Hepatocyte (in vitro differentiated cells): ENCODE data around the gene LRSAM1. TPM values are rescaled to one million over a fixed set of nuclear protein-coding genes. Genes with fewer than 3 reads are reported as not detected.

ENCODE experiments used
- DNase-seq: peaks from one replicate; pipeline ENCODE4 v3.0.0-alpha.2; 2016; ENCODE audit warnings: low spot score
- H2AFZ ChIP-seq: fragments of 200-600 bp; sonication (generic); 2 replicates; pipeline ENCODE4 v1.6.0; 2016; ENCODE audit warnings: antibody characterized with exemption, mild to moderate bottlenecking
- H3K27ac ChIP-seq: fragments of 200-600 bp; sonication (generic); 2 replicates; pipeline ENCODE4 v1.5.1; 2016; ENCODE audit warnings: mild to moderate bottlenecking
- H3K27me3 ChIP-seq: fragments of 200-600 bp; sonication (generic); 2 replicates; pipeline ENCODE4 v1.6.1; 2016
- H3K36me3 ChIP-seq: fragments of 200-600 bp; sonication (generic); replicated peaks from 2 replicates; pipeline ENCODE4 v1.5.1; 2016; ENCODE audit warnings: low read depth; ENCODE audit not compliant: insufficient read depth
- H3K4me1 ChIP-seq: fragments of 200-600 bp; sonication (generic); 2 replicates; pipeline ENCODE4 v1.5.1; 2016; ENCODE audit warnings: mild to moderate bottlenecking, moderate library complexity; ENCODE audit not compliant: insufficient read depth
- H3K4me2 ChIP-seq: fragments of 200-600 bp; sonication (generic); 2 replicates; pipeline ENCODE4 v1.6.0; 2016
- H3K4me3 ChIP-seq: fragments of 200-600 bp; sonication (generic); 2 replicates; pipeline ENCODE4 v1.5.1; 2016; ENCODE audit warnings: mild to moderate bottlenecking
- H3K79me2 ChIP-seq: fragments of 200-600 bp; sonication (generic); 2 replicates; pipeline ENCODE4 v1.6.0; 2017; ENCODE audit warnings: mild to moderate bottlenecking
- H3K9me2 ChIP-seq: fragments of 200-600 bp; sonication (generic); replicated peaks from 2 replicates; pipeline ENCODE4 v1.6.0; 2017; ENCODE audit warnings: mild to moderate bottlenecking; ENCODE audit not compliant: insufficient read depth
- H3K9me3 ChIP-seq: fragments of 200-600 bp; sonication (generic); 2 replicates; pipeline ENCODE4 v1.5.1; 2016; ENCODE audit warnings: low read depth, mild to moderate bottlenecking
- H4K20me1 ChIP-seq: fragments of 200-600 bp; sonication (generic); 2 replicates; pipeline ENCODE4 v1.6.0; 2016; ENCODE audit warnings: mild to moderate bottlenecking; ENCODE audit not compliant: insufficient read depth, poor library complexity, severe bottlenecking
- CTCF ChIP-seq: fragments of 200-600 bp; sonication (generic); IDR thresholded peaks from 2 replicates; pipeline ENCODE4 v1.5.1; 2016; ENCODE audit warnings: antibody characterized with exemption, mild to moderate bottlenecking; ENCODE audit not compliant: poor library complexity
- EZH2 ChIP-seq: fragments of 200-600 bp; sonication (generic); IDR thresholded peaks from 2 replicates; pipeline ENCODE4 v1.6.1; 2016; ENCODE audit warnings: antibody characterized with exemption, mild to moderate bottlenecking, borderline replicate concordance
- EZH2phosphoT487 ChIP-seq: fragments of 200-600 bp; sonication (generic); IDR thresholded peaks from one replicate; pipeline ENCODE4 v1.6.1; 2018; ENCODE audit warnings: antibody characterized with exemption, mild to moderate bottlenecking, low read depth, moderate library complexity; ENCODE audit not compliant: unreplicated experiment, severe bottlenecking
- WGBS: methylation state at CpG from one replicate; pipeline ENCODE4 v1.1.6; 2016; ENCODE audit warnings: low lambda C conversion rate; ENCODE audit errors: missing lambda C conversion rate; 5-methylcytosine and 5-hydroxymethylcytosine counted together
- polyA plus RNA-seq: library from polyadenylated mRNA; unstranded; fragments of >200 nt; fragmentation: Nextera tagmentation; extraction: Ambion mirVana; gene quantifications from 2 replicates; pipeline ENCODE4 v1.2.1, GENCODE V29; 2016
- total RNA-seq: library from RNA; depleted of rRNA; stranded (reverse); fragments of >200 nt; gene quantifications from 2 replicates; pipeline ENCODE4 v1.2.3, GENCODE V29; 2014

Gene LRSAM1
- 6.8 and 10.7 TPM in 2 replicates for total RNA-seq
- polyA plus RNA-seq: 19.4 and 22.1 TPM in 2 replicates

GRCh38 chr9:127450830-127451607 lies at the start of gene LRSAM1, which contains the start of gene RPL12:
Gene LRSAM1 (plus strand): TSS chr9:127451510. CDS start chr9:127454528, 3,018 bp downstream.
Gene RPL12 (minus strand): TSS chr9:127451406. CDS start chr9:127451317, 89 bp downstream.
- TF ChIP-seq CTCF (peak; percentile 2), EZH2 (no peak)
- peak within 1 kb of the TSS; percentile 96 for H3K4me2 ChIP-seq
- H2AFZ ChIP-seq: peak within 1 kb of the TSS; percentile 99
- H3K27me3 ChIP-seq: no peaks in the 10 kb centered on the region
- peaks cover 34% of the 10 kb centered on the region for H4K20me1 ChIP-seq
- H3K36me3 ChIP-seq: no peaks in the 10 kb centered on the region
- no peaks in the 10 kb centered on the region for H3K9me3 ChIP-seq
- peak within 1 kb of the TSS; percentile 97 for H3K27ac ChIP-seq
- peaks cover 32% of the 10 kb centered on the region for H3K79me2 ChIP-seq
- peaks cover 22% of the 10 kb centered on the region for H3K4me1 ChIP-seq
- H3K9me2 ChIP-seq: no peaks in the 10 kb centered on the region
- under 1% methylated on average over 68 of the region's 71 CpGs for WGBS
- DNase-seq: peak; percentile 98
- H3K4me3 ChIP-seq: peak within 1 kb of the TSS; percentile 97

GRCh38 chr9:127402401-127403090 lies 48.8 kb upstream of the LRSAM1 start:
- no peak overlapping the region for H2AFZ ChIP-seq
- H4K20me1 ChIP-seq: peaks cover 29% of the 10 kb centered on the region
- no peak for DNase-seq
- H3K27me3 ChIP-seq: no peaks in the 10 kb centered on the region
- no peaks in the 10 kb centered on the region for H3K36me3 ChIP-seq
- H3K4me3 ChIP-seq: no peak overlapping the region
- no peaks in the 10 kb centered on the region for H3K9me2 ChIP-seq
- peaks cover 41% of the 10 kb centered on the region for H3K79me2 ChIP-seq
- no peaks in the 10 kb centered on the region for H3K4me1 ChIP-seq
- H3K4me2 ChIP-seq: no peak overlapping the region
- no peak for TF ChIP-seq EZH2
- TF ChIP-seq CTCF: no peak
- no peak for TF ChIP-seq EZH2phosphoT487
- WGBS: 93% methylated on average over 17 of the region's 18 CpGs
- H3K9me3 ChIP-seq: no peaks in the 10 kb centered on the region
- no peak overlapping the region for H3K27ac ChIP-seq

- H2AFZ ChIP-seq: no peak overlapping the region
- no peaks in the 10 kb centered on the region for H3K36me3 ChIP-seq
- no peak for DNase-seq
- no peaks in the 10 kb centered on the region for H3K9me2 ChIP-seq
- H3K4me1 ChIP-seq: no peaks in the 10 kb centered on the region
- TF ChIP-seq EZH2phosphoT487 (no peak), EZH2 (no peak), CTCF (no peak)
- H3K27ac ChIP-seq: no peak overlapping the region
- H3K9me3 ChIP-seq: no peaks in the 10 kb centered on the region
- no peaks in the 10 kb centered on the region for H3K27me3 ChIP-seq
- H3K4me2 ChIP-seq: no peak overlapping the region
- 93% methylated on average over 21 of the region's 22 CpGs for WGBS
- peaks cover 30% of the 10 kb centered on the region for H3K79me2 ChIP-seq
- no peak overlapping the region for H3K4me3 ChIP-seq
- peaks cover 24% of the 10 kb centered on the region for H4K20me1 ChIP-seq
Measured at GRCh38 chr9:127403507-127404192, 47.7 kb upstream of the LRSAM1 start.
